Ecto neural progenitor cell (in vitro differentiated cells): Measurements from ENCODE around the gene CBFA2T2.
"Not testable (repeated sequence)": the region's sequence is repeated elsewhere in the genome, so short reads cannot be mapped to it uniquely, and the experiment has no call there.

Experiments
- DNase-seq: peaks from one replicate; pipeline ENCODE4 v3.0.0-alpha.2; 2018; ENCODE audit warnings: low spot score

Gene CBFA2T2

GRCh38 chr20:33506576-33506975 lies 16.7 kb downstream of the CBFA2T2 start:
- DNase-seq = no peak

GRCh38 chr20:33507461-33507860 lies 17.6 kb downstream of the CBFA2T2 start:
- DNase-seq = no peak

GRCh38 chr20:33508015-33508414 lies 18.1 kb downstream of the CBFA2T2 start:
- not testable (repeated sequence) for DNase-seq

GRCh38 chr20:33509057-33509456 lies 19.2 kb downstream of the CBFA2T2 start:
- not testable (repeated sequence) for DNase-seq

- DNase-seq = not testable (repeated sequence)
Measured at GRCh38 chr20:33511876-33512275, 22.0 kb downstream of the CBFA2T2 start.

- no peak for DNase-seq
Measured at GRCh38 chr20:33515569-33516216, 25.8 kb downstream of the CBFA2T2 start.

GRCh38 chr20:33516882-33517281 lies 27.0 kb downstream of the CBFA2T2 start:
- no peak for DNase-seq

GRCh38 chr20:33518071-33518470 lies 28.2 kb downstream of the CBFA2T2 start:
- DNase-seq = no peak

GRCh38 chr20:33521461-33521860 lies 31.6 kb downstream of the CBFA2T2 start:
- no peak for DNase-seq

- no peak for DNase-seq
Measured at GRCh38 chr20:33522256-33522820, 32.4 kb downstream of the CBFA2T2 start.

GRCh38 chr20:33524261-33524660 lies 34.4 kb downstream of the CBFA2T2 start:
- no peak for DNase-seq

GRCh38 chr20:33526769-33527168 lies 36.9 kb downstream of the CBFA2T2 start:
- no peak for DNase-seq

- DNase-seq = no peak
Measured at GRCh38 chr20:33531047-33531877, 41.4 kb downstream of the CBFA2T2 start.

GRCh38 chr20:33531885-33532284 lies 42.0 kb downstream of the CBFA2T2 start:
- no peak for DNase-seq

- no peak for DNase-seq
Measured at GRCh38 chr20:33532753-33533459, 43.0 kb downstream of the CBFA2T2 start.

GRCh38 chr20:33535717-33536116 lies 45.8 kb downstream of the CBFA2T2 start:
- DNase-seq = not testable (repeated sequence)

- DNase-seq = no peak
Measured at GRCh38 chr20:33537608-33538007, 47.7 kb downstream of the CBFA2T2 start.

- DNase-seq = no peak
Measured at GRCh38 chr20:33539129-33539528, 49.2 kb downstream of the CBFA2T2 start.

- DNase-seq = no peak
Measured at GRCh38 chr20:33540427-33540826, 50.5 kb downstream of the CBFA2T2 start.

GRCh38 chr20:33541074-33541473 lies 51.2 kb downstream of the CBFA2T2 start:
- no peak for DNase-seq

- no peak for DNase-seq
Measured at GRCh38 chr20:33541797-33542196, 51.9 kb downstream of the CBFA2T2 start.

GRCh38 chr20:33545763-33546162 lies 55.9 kb downstream of the CBFA2T2 start:
- DNase-seq = no peak
